ENCODE data around the gene NCAPD2.

DNA sequence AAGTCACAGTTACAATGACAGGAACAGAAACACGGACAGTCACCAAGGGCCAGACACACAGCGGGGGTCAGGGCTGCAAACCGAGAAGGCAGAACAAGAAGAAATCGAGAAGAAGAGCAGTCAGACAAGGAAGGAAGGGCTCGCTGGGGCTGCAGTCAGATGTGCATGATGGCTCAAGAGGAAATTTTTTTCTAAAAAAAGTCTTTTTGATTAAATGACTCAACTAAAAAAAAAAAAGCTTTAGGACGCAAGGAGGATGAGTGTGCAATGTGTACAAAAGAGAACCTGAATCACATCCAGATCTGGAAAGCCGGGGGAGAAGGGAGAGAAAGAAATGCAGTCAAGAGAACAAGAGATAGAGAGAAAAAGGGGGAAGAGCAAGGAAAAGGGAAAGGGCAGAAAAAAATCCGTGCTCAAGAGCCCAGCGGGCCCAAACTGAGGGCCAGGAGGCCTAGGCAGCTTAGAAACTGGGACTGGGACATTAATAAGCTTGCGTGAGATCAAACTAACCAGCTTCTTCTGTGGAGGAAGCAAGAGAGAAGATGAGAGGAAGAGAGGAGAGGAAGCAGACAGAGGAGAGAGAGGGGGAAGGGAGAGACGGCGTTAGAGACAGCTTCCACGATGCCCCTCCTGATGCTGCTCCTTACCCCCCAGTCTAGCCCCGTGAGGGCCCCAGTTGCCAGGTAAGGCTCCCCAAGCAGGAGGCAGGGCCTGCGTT lies 55.2 kb downstream of the NCAPD2 start:
- TF ChIP-seq, protein P1, sequence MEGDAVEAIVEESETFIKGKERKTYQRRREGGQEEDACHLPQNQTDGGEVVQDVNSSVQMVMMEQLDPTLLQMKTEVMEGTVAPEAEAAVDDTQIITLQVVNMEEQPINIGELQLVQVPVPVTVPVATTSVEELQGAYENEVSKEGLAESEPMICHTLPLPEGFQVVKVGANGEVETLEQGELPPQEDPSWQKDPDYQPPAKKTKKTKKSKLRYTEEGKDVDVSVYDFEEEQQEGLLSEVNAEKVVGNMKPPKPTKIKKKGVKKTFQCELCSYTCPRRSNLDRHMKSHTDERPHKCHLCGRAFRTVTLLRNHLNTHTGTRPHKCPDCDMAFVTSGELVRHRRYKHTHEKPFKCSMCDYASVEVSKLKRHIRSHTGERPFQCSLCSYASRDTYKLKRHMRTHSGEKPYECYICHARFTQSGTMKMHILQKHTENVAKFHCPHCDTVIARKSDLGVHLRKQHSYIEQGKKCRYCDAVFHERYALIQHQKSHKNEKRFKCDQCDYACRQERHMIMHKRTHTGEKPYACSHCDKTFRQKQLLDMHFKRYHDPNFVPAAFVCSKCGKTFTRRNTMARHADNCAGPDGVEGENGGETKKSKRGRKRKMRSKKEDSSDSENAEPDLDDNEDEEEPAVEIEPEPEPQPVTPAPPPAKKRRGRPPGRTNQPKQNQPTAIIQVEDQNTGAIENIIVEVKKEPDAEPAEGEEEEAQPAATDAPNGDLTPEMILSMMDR (conservative IDR thresholded peaks at IDR 0.05 in 1 of 2, IDR thresholded peaks at IDR 0.05 in 1 of 2; ENCODE audit: extremely low read depth in 1 of 2, insufficient read depth in 1 of 2, low read depth in 1 of 2, low read length in 2 of 2) = no peak
- no peak for TF ChIP-seq EZH2 (IDR thresholded peaks at IDR 0.05; ENCODE audit: borderline replicate concordance, low read length)

Data from mammary epithelial cell (primary cell).